HepG2 (cell line): ENCODE data around the gene CNFN. TPM values are rescaled to one million over a fixed set of nuclear protein-coding genes. Genes with fewer than 3 reads are reported as not detected.

ENCODE experiments used
- ATAC-seq: fragments of 200-7000 bp; cut with Tn5 transposase; 3 replicates; pipeline ENCODE4 v1.9.1; 2020; ENCODE audit warnings: mild to moderate bottlenecking, moderate library complexity
- Bru-seq: library from RNA; stranded (reverse); fragments of 400-500 nt; gene quantifications from one replicate; lab custom pipeline; 2021; lab: Mats Ljungman, UMichigan
- BruChase-seq, 2 experiments: library from RNA; stranded (reverse); fragments of 400-500 nt; gene quantifications; one replicate each; lab custom pipeline; 2021; lab: Mats Ljungman, UMichigan
- BruUV-seq: library from RNA; stranded (reverse); fragments of 400-500 nt; replicated peaks from 2 replicates; lab custom pipeline; 2021; lab: Mats Ljungman, UMichigan
- CTCF ChIA-PET: fragments of 300-600 bp; formaldehyde crosslinking; extraction: SDS; loops from one replicate; lab custom pipeline; 2021; ENCODE audit warnings: low total read pairs, inconsistent platforms, low intra/inter-chr PET ratio; lab: Yijun Ruan, JAX
- POLR2A ChIA-PET: fragments of 350-600 bp; sonication (Branson Sonifier 250); formaldehyde crosslinking; loops from one replicate; lab custom pipeline; 2020; ENCODE audit warnings: antibody characterized with exemption, inconsistent platforms; lab: Yijun Ruan, JAX
- DNase-seq: peaks from one replicate; pipeline ENCODE4 v3.0.0-alpha.2; 2015; ENCODE audit warnings: low spot score
- FAIRE-seq: peaks from 3 replicates; lab custom pipeline; 2011; peaks lifted over from hg19 to GRCh38; lab: Jason Lieb, UNC
- H2AFZ ChIP-seq: one replicate; pipeline ENCODE4 v1.6.1; 2011; ENCODE audit warnings: low read length, inconsistent platforms
- H3K27ac ChIP-seq: fragments of 300-600 bp; 3 replicates; pipeline ENCODE4 v1.8.0; 2011; ENCODE audit warnings: mixed run types, mild to moderate bottlenecking, mixed read lengths, low read length, inconsistent platforms; ENCODE audit not compliant: insufficient read depth; ENCODE audit errors: extremely low read length
- H3K27me3 ChIP-seq, 2 experiments: fragments of 200-600 bp in 1 of 2; 2 replicates in 1 of 2; 3 replicates in 1 of 2; pipeline versions ENCODE4 v1.6.0 to v1.8.0; 2011; ENCODE audit warnings: low read length in 2 of 2, mild to moderate bottlenecking in 2 of 2, moderate library complexity in 2 of 2, inconsistent platforms in 1 of 2; ENCODE audit not compliant: insufficient read depth in 2 of 2, control insufficient read depth in 1 of 2
- H3K36me3 ChIP-seq, 2 experiments: fragments of 200-600 bp in 1 of 2; replicated peaks in 1 of 2; 2 replicates in 1 of 2; 3 replicates in 1 of 2; pipeline versions ENCODE4 v1.5.1 to v1.8.0; 2011; ENCODE audit warnings: low read length in 2 of 2, inconsistent platforms in 1 of 2; ENCODE audit not compliant: insufficient read depth in 2 of 2, control insufficient read depth in 1 of 2
- H3K4me1 ChIP-seq: 2 replicates; pipeline ENCODE4 v1.5.1; 2012; ENCODE audit warnings: low read length, inconsistent platforms; ENCODE audit not compliant: insufficient read depth
- H3K4me2 ChIP-seq: 2 replicates; pipeline ENCODE4 v1.6.0; 2011; ENCODE audit warnings: low read depth, low read length, inconsistent platforms
- H3K4me3 ChIP-seq, 3 experiments: fragments of 200-600 bp in 1 of 3; sonication (generic), shearing (Covaris generic) in 1 of 3; replicated peaks in 1 of 3; 2 replicates each; pipeline ENCODE4 v1.5.1; 2011 to 2016; ENCODE audit warnings: low read length in 3 of 3, inconsistent platforms in 2 of 3, low read depth in 2 of 3, mild to moderate bottlenecking in 2 of 3, control low read depth in 1 of 3, mixed read lengths in 1 of 3; ENCODE audit not compliant: insufficient read depth in 1 of 3
- H3K79me2 ChIP-seq: one replicate; pipeline ENCODE4 v1.6.1; 2011; ENCODE audit warnings: low read length, inconsistent platforms; ENCODE audit not compliant: insufficient read depth
- H3K9ac ChIP-seq: 2 replicates; pipeline ENCODE4 v1.6.0; 2011; ENCODE audit warnings: mild to moderate bottlenecking, low read depth, low read length, inconsistent platforms; ENCODE audit not compliant: insufficient read depth
- H3K9me3 ChIP-seq: 2 replicates; pipeline ENCODE4 v1.5.1; 2012; ENCODE audit warnings: mild to moderate bottlenecking, low read length
- H4K20me1 ChIP-seq: 2 replicates; pipeline ENCODE4 v1.6.0; 2011; ENCODE audit warnings: inconsistent platforms, mild to moderate bottlenecking, low read length, moderate library complexity; ENCODE audit not compliant: insufficient read depth
- IKZF5 ChIP-seq: IDR thresholded peaks from 2 replicates; pipeline ENCODE4 v1.6.1; 2018; ENCODE audit warnings: missing genetic modification reagents, mild to moderate bottlenecking, missing compliant biosample characterization
- MAF1 ChIP-seq: sonication (generic); formaldehyde crosslinking; IDR thresholded peaks from 2 replicates; pipeline ENCODE4 v1.5.0; 2020; ENCODE audit warnings: missing genetic modification reagents, borderline replicate concordance
- PHF8 ChIP-seq: sonication (generic); formaldehyde crosslinking; IDR thresholded peaks from 2 replicates; pipeline ENCODE4 v1.5.0; 2020; ENCODE audit warnings: missing genetic modification reagents
- REXO4 ChIP-seq: sonication (generic); formaldehyde crosslinking; IDR thresholded peaks from 2 replicates; pipeline ENCODE4 v1.8.0; 2022; ENCODE audit warnings: missing genetic modification reagents, mild to moderate bottlenecking, borderline replicate concordance
- ZFP82 ChIP-seq: sonication (generic); formaldehyde crosslinking; IDR thresholded peaks from 2 replicates; pipeline ENCODE4 v1.5.1; 2020; ENCODE audit warnings: mild to moderate bottlenecking, missing genetic modification reagents, borderline replicate concordance
- ZMYM4 ChIP-seq: sonication (generic); formaldehyde crosslinking; IDR thresholded peaks from 2 replicates; pipeline ENCODE4 v1.8.1; 2023; ENCODE audit warnings: mild to moderate bottlenecking, missing genetic modification reagents
- ZNF235 ChIP-seq: sonication (generic); formaldehyde crosslinking; IDR thresholded peaks from 2 replicates; pipeline ENCODE4 v1.8.1; 2023; ENCODE audit warnings: mild to moderate bottlenecking, missing genetic modification reagents, borderline replicate concordance
- ZNF597 ChIP-seq: sonication (generic); formaldehyde crosslinking; IDR thresholded peaks from 2 replicates; pipeline ENCODE4 v1.5.0; 2020; ENCODE audit warnings: missing genetic modification reagents
- WGBS: methylation state at CpG from one replicate; pipeline ENCODE4 v1.1.6; 2017; ENCODE audit warnings: low lambda C conversion rate; 5-methylcytosine and 5-hydroxymethylcytosine counted together
- in situ Hi-C: cut with HindIII; loops from 2 replicates; pipeline ENCODE4 v1.10.0; 2017; ENCODE audit warnings: low pct_unique_long_range_greater_than_20kb; ENCODE audit not compliant: extremely low pct_ligation_motif_present
- intact Hi-C: fragments of 100-400 bp; cut with micrococcal nuclease; formaldehyde crosslinking; loops from one replicate; pipeline ENCODE4 v1.10.0; 2022; ENCODE audit not compliant: unreplicated experiment
- long read RNA-seq, 2 experiments: library from RNA in 1 of 2; library from polyadenylated mRNA in 1 of 2; stranded (forward) in 1 of 2; unstranded in 1 of 2; transcript quantifications; one replicate each; pipeline ENCODE4 v2.0.0, GENCODE V29; 2019 to 2022
- polyA minus RNA-seq, 3 experiments: library from RNA; depleted of rRNA, polyadenylated mRNA; stranded (reverse); fragments of >200 nt; gene quantifications; 2 replicates each; pipeline ENCODE4 v1.2.3, GENCODE V29; 2011; ENCODE audit warnings: low replicate concordance in 1 of 3
- polyA plus RNA-seq, 8 experiments: library from polyadenylated mRNA; depleted of rRNA in 3 of 8; stranded (reverse) in 7 of 8; unstranded in 1 of 8; fragments of >200 nt; fragmentation: Illumina TruSeq in 4 of 8; extraction: Trizol in 4 of 8; gene quantifications; 2 replicates each; pipeline versions ENCODE4 v1.2.1 to v1.2.3, GENCODE V29; 2011 to 2016; ENCODE audit warnings: low read depth in 4 of 8, missing spikeins in 1 of 8, mixed read lengths in 1 of 8; ENCODE audit not compliant: insufficient read depth in 1 of 8
- total RNA-seq, 5 experiments: library from RNA; depleted of rRNA; stranded (reverse); fragments of >200 nt; fragmentation: Illumina TruSeq; extraction: Trizol; gene quantifications; 2 replicates each; pipeline ENCODE4 v1.2.3, GENCODE V29; 2016; ENCODE audit warnings: low read depth in 1 of 5
- TF ChIP-seq, protein P1 (sequence below): sonication (generic); formaldehyde crosslinking; IDR thresholded peaks from 2 replicates; pipeline ENCODE4 v1.4.0; 2020; ENCODE audit warnings: mild to moderate bottlenecking, missing genetic modification reagents
- TF ChIP-seq, protein P2 (sequence below): sonication (generic); formaldehyde crosslinking; IDR thresholded peaks from 2 replicates; pipeline ENCODE4 v1.9.0; 2022; ENCODE audit warnings: missing genetic modification reagents, mild to moderate bottlenecking, borderline replicate concordance

CNFN gene
- total RNA-seq (2016; rRNA removed; fragmentation: Illumina TruSeq; extraction: Trizol) = 0.35 TPM in 1 of 2 replicates, not detected in the other
- not detected in 2 replicates for total RNA-seq (2016; cell fraction: cytosol; rRNA removed; fragmentation: Illumina TruSeq; extraction: Trizol; ENCODE audit: low read depth)
- not detected in 2 replicates for total RNA-seq (2016; cell fraction: insoluble cytoplasmic fraction; rRNA removed; fragmentation: Illumina TruSeq; extraction: Trizol)
- total RNA-seq (2016; cell fraction: membrane; rRNA removed; fragmentation: Illumina TruSeq; extraction: Trizol) = not detected in 2 replicates
- total RNA-seq (2016; cell fraction: nucleus; rRNA removed; fragmentation: Illumina TruSeq; extraction: Trizol) = not detected in 2 replicates
- polyA plus RNA-seq (2011; rRNA removed) = 1.0 and 1.1 TPM in 2 replicates
- polyA plus RNA-seq (2011; cell fraction: cytosol; rRNA removed) = 0.68 and 1.7 TPM in 2 replicates
- polyA plus RNA-seq (2011; cell fraction: nucleus; rRNA removed) = 0.84 and 1.9 TPM in 2 replicates
- 1.2 and 1.7 TPM in 2 replicates for polyA plus RNA-seq (2012)
- 0.83 and 1.2 TPM in 2 replicates for polyA plus RNA-seq (2016; cell fraction: cytosol; fragmentation: Illumina TruSeq; extraction: Trizol; ENCODE audit: low read depth)
- polyA plus RNA-seq (2016; cell fraction: insoluble cytoplasmic fraction; fragmentation: Illumina TruSeq; extraction: Trizol; ENCODE audit: low read depth) = 0.75 TPM in 1 of 2 replicates, not detected in the other
- polyA plus RNA-seq (2016; cell fraction: membrane; fragmentation: Illumina TruSeq; extraction: Trizol; ENCODE audit: low read depth) = 1.1 and 1.3 TPM in 2 replicates
- not detected in 2 replicates for polyA plus RNA-seq (2016; cell fraction: nucleus; fragmentation: Illumina TruSeq; extraction: Trizol; ENCODE audit: insufficient read depth, low read depth)
- 1.3 TPM in 1 of 2 replicates, not detected in the other for polyA minus RNA-seq (2011; rRNA and poly(A)+ RNA removed; ENCODE audit: low replicate concordance)
- polyA minus RNA-seq (2011; cell fraction: cytosol; rRNA and poly(A)+ RNA removed) = not detected in 2 replicates
- not detected in 2 replicates for polyA minus RNA-seq (2011; cell fraction: nucleus; rRNA and poly(A)+ RNA removed)
- Bru-seq, nascent RNA = percentile 14 among the genes with signal in this experiment
- BruChase-seq, experiment 1, labeled RNA remaining after a 6-hour chase = not detected
- BruChase-seq, experiment 2, labeled RNA remaining after a 2-hour chase = not detected
- long read RNA-seq, experiment 1, partial matches to known transcripts = 2 of 2 reads
- long read RNA-seq, experiment 1, other reads (novel, unspliced or antisense) = 0 of 2 reads
- long read RNA-seq, experiment 2, partial matches to known transcripts = 4 of 4 reads
- long read RNA-seq, experiment 2, other reads (novel, unspliced or antisense) = 0 of 4 reads

DNA sequence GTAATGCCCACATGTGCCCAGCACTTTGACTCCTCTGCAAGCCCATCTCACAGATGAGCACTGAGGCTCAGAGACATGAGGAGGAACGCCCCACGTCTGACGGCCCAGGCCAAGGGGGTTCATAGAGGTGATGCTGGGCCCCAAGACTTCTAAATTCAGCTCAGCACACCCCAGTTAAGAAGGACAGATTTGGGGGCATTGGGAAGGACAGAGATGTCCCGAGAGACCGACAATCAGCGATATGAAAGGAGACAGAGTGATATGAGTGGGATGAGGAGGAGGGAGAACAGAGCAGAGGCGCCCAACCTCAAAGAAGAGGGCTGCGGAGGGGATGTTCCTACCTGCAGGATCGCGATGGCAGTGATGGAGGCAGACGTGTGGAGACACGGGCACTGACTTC lies at the start of gene CNFN:
Gene CNFN, minus strand, starts transcription at position 399 of the 400 bp plus-strand sequence. CDS start 1,260 bp downstream, outside the sequence.
- Histone ChIP-seq H3K36me3 (no peaks in the 10 kb centered on the region), H3K9ac (no peak within 1 kb of the TSS), H3K4me2 (no peak within 1 kb of the TSS), H2AFZ (no peak within 1 kb of the TSS), H3K4me1 (peaks cover 6% of the 10 kb centered on the region; the same call in 1 of the 2 replicates), H3K27ac (no peak within 1 kb of the TSS), H4K20me1 (no peaks in the 10 kb centered on the region), H3K27me3 (peaks cover 8 to 46% of the 10 kb centered on the region in 2 experiments; a peak in 4 of 5 replicates), H3K79me2 (no peaks in the 10 kb centered on the region), H3K4me3 (no peak within 1 kb of the TSS), H3K9me3 (no peaks in the 10 kb centered on the region)
- ATAC-seq (no peak), DNase-seq (no peak), FAIRE-seq (no peak)
- intact Hi-C loops = no loop called here
- ChIA-PET POLR2A (no interaction called here), CTCF (no interaction called here)
- WGBS = 30% methylated on average over 12 of the region's 12 CpGs
- in situ Hi-C loops = no loop called here
- no TSS peak for BruUV-seq
- no peak for TF ChIP-seq PHF8 (CRISPR knock-in tag)
- no peak for TF ChIP-seq ZNF597 (CRISPR knock-in tag)
- no peak for TF ChIP-seq MAF1 (CRISPR knock-in tag)
- no peak for TF ChIP-seq ZNF235 (CRISPR knock-in tag)
- TF ChIP-seq, protein P1, sequence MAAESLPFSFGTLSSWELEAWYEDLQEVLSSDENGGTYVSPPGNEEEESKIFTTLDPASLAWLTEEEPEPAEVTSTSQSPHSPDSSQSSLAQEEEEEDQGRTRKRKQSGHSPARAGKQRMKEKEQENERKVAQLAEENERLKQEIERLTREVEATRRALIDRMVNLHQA (CRISPR knock-in tag) = no peak
- no peak for TF ChIP-seq REXO4 (CRISPR knock-in tag)
- TF ChIP-seq, protein P2, sequence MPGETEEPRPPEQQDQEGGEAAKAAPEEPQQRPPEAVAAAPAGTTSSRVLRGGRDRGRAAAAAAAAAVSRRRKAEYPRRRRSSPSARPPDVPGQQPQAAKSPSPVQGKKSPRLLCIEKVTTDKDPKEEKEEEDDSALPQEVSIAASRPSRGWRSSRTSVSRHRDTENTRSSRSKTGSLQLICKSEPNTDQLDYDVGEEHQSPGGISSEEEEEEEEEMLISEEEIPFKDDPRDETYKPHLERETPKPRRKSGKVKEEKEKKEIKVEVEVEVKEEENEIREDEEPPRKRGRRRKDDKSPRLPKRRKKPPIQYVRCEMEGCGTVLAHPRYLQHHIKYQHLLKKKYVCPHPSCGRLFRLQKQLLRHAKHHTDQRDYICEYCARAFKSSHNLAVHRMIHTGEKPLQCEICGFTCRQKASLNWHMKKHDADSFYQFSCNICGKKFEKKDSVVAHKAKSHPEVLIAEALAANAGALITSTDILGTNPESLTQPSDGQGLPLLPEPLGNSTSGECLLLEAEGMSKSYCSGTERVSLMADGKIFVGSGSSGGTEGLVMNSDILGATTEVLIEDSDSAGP = no peak
- no peak for TF ChIP-seq IKZF5 (CRISPR knock-in tag)
- TF ChIP-seq ZMYM4 (CRISPR knock-in tag) = no peak
- TF ChIP-seq ZFP82 (CRISPR knock-in tag) = no peak
